ENCODE data around the gene CKM. TPM values are rescaled to one million over a fixed set of nuclear protein-coding genes. Genes with fewer than 3 reads are reported as not detected.
A peak's percentile ranks its signal among the peaks of the same experiment; 100 is the strongest.

The CKM gene
- total RNA-seq, 1 donor from 2014 or later = not detected

GRCh38 chr19:45295873-45296272 is 26.8 kb downstream of the CKM start:
- H3K4me1 ChIP-seq = no peaks in the 10 kb centered on the region
- H3K27me3 ChIP-seq = no peaks in the 10 kb centered on the region
- Mint-ChIP-seq H3K36me3 (peaks cover 30% of the 10 kb centered on the region), H3K4me1 (peaks cover 2% of the 10 kb centered on the region), H3K27ac (no peak overlapping the region), H3K9me3 (no peaks in the 10 kb centered on the region), H3K4me3 (no peak overlapping the region), H3K27me3 (ENCODE audit: insufficient read depth, low read depth) (peaks cover 5% of the 10 kb centered on the region)
- no peaks in the 10 kb centered on the region for H4K20me1 ChIP-seq (ENCODE audit: low read depth)
- H3K36me3 ChIP-seq = peaks cover 4% of the 10 kb centered on the region
- no peaks in the 10 kb centered on the region for H3K9me3 ChIP-seq (ENCODE audit: low read depth)
- no peak overlapping the region for H2AFZ ChIP-seq (replicated peaks)
- no peak overlapping the region for H3K4me3 ChIP-seq
- no peaks in the 10 kb centered on the region for H3F3A ChIP-seq (ENCODE audit: low read depth)
- no peak overlapping the region for H3K27ac ChIP-seq
- no peaks in the 10 kb centered on the region for H3K79me2 ChIP-seq (ENCODE audit: low read depth)
- DNase-seq (ENCODE audit: low spot score) = no peak
- TF ChIP-seq EZH2phosphoT487 (IDR thresholded peaks at IDR 0.05) = no peak
- no peak for TF ChIP-seq CTCF (IDR thresholded peaks at IDR 0.05)
- no peak for TF ChIP-seq EZH2 (IDR thresholded peaks at IDR 0.05)
- H3K9ac ChIP-seq = no peak overlapping the region
- H3K4me2 ChIP-seq = no peak overlapping the region

DNA sequence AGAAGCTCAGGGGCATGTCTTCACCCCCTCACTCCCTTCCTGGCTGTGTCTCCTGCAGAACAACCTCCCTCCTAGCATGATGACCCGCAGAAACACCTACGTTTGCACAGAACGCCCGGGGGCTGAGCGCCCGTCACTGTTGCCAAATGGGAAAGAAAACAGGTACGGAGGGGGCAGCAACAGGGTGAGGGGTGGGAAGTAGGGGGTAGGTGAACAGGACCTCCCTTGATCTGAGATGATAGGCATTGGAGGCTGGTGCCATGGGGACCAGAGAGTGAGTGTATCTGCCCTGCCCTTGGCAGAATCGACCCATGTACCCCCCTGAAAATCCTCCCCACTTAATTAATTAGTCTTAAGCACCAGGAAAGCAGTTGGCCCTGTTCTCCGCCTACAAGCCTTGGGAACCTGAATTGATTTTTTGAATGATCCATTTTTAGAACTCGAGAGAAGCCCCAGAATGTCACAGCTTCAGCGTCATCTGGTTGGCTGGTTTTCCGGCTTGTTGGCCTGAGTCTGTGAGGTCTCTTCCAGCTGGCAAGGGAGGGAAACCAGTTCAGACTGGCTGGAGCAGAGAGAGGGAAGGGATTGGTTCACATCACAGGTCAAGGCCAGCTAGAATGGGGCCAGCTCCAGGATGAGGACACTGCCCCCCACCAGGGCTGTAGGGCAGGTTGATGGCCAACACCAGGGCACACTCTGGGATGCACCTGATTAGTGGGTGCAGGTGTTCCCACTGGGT is 28.2 kb downstream of the CKM start:
- no peak overlapping the region for H3K9ac ChIP-seq
- H4K20me1 ChIP-seq (ENCODE audit: low read depth) = no peaks in the 10 kb centered on the region
- H3K27ac ChIP-seq = no peak overlapping the region
- H3K4me2 ChIP-seq = no peak overlapping the region
- H3K9me3 Mint-ChIP-seq = no peaks in the 10 kb centered on the region
- H3K27me3 Mint-ChIP-seq (ENCODE audit: insufficient read depth, low read depth) = peaks cover 5% of the 10 kb centered on the region
- no peak for DNase-seq (ENCODE audit: low spot score)
- no peaks in the 10 kb centered on the region for H3K9me3 ChIP-seq (ENCODE audit: low read depth)
- no peaks in the 10 kb centered on the region for H3K4me1 ChIP-seq
- H3K79me2 ChIP-seq (ENCODE audit: low read depth) = no peaks in the 10 kb centered on the region
- H3K4me3 Mint-ChIP-seq = peak overlapping the region; percentile 10
- peak overlapping the region; percentile 25 for H3K27ac Mint-ChIP-seq
- TF ChIP-seq EZH2phosphoT487 (IDR thresholded peaks at IDR 0.05) (no peak), CTCF (IDR thresholded peaks at IDR 0.05) (no peak)
- no peak overlapping the region for H3K4me3 ChIP-seq
- H3K36me3 ChIP-seq = peaks cover 4% of the 10 kb centered on the region
- H2AFZ ChIP-seq (replicated peaks) = no peak overlapping the region
- no peaks in the 10 kb centered on the region for H3K27me3 ChIP-seq
- no peaks in the 10 kb centered on the region for H3F3A ChIP-seq (ENCODE audit: low read depth)
- peaks cover 30% of the 10 kb centered on the region for H3K36me3 Mint-ChIP-seq
- H3K4me1 Mint-ChIP-seq = peaks cover 2% of the 10 kb centered on the region

DNA sequence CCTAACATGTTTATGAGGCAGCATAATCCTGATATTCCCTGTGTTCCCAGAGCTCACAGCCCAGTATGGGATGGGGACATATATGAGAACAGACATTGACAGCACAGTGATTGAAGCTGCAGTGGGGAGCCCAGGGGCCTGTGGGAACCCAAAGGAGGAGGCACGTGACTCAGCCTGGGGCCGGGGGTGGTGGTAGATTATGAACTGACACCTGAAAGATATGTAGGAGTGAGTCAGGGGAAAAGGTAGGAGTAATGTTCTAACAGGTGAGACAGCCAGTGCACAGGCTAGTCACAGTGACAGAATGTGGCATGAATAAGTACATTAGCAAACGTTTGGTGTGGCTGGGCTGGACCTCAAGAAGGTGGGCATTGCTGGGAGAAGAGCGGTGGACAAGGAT is 29.0 kb downstream of the CKM start:
- H3K9me3 ChIP-seq (ENCODE audit: low read depth) = no peaks in the 10 kb centered on the region
- Mint-ChIP-seq H3K27me3 (ENCODE audit: insufficient read depth, low read depth) (peaks cover 7% of the 10 kb centered on the region), H3K4me1 (peaks cover 2% of the 10 kb centered on the region), H3K36me3 (peaks cover 28% of the 10 kb centered on the region), H3K4me3 (no peak overlapping the region), H3K9me3 (no peaks in the 10 kb centered on the region), H3K27ac (no peak overlapping the region)
- H2AFZ ChIP-seq (replicated peaks) = no peak overlapping the region
- no peak overlapping the region for H3K4me3 ChIP-seq
- TF ChIP-seq EZH2 (IDR thresholded peaks at IDR 0.05) (no peak), EZH2phosphoT487 (IDR thresholded peaks at IDR 0.05) (no peak), CTCF (IDR thresholded peaks at IDR 0.05) (no peak)
- H3K79me2 ChIP-seq (ENCODE audit: low read depth) = no peaks in the 10 kb centered on the region
- H3K9ac ChIP-seq = no peak overlapping the region
- H3F3A ChIP-seq (ENCODE audit: low read depth) = no peaks in the 10 kb centered on the region
- no peak overlapping the region for H3K4me2 ChIP-seq
- no peaks in the 10 kb centered on the region for H3K4me1 ChIP-seq
- H3K27me3 ChIP-seq = no peaks in the 10 kb centered on the region
- DNase-seq (ENCODE audit: low spot score) = no peak
- H3K36me3 ChIP-seq = peaks cover 4% of the 10 kb centered on the region
- no peak overlapping the region for H3K27ac ChIP-seq
- no peaks in the 10 kb centered on the region for H4K20me1 ChIP-seq (ENCODE audit: low read depth)

All from neural progenitor cell (in vitro differentiated cells).